Ectodermal cell (in vitro differentiated cells): Measurements from ENCODE around the gene JAKMIP2.

Source experiments
- H3K27ac ChIP-seq: 2 replicates; pipeline ENCODE4 v1.7.0; 2013; ENCODE audit warnings: mild to moderate bottlenecking, low read depth, low read length; ENCODE audit not compliant: insufficient read depth, poor library complexity, severe bottlenecking
- H3K27me3 ChIP-seq: 2 replicates; pipeline ENCODE4 v1.7.0; 2013; ENCODE audit warnings: mild to moderate bottlenecking, low read length; ENCODE audit not compliant: insufficient read depth, control insufficient read depth, poor library complexity, severe bottlenecking
- H3K36me3 ChIP-seq: one replicate; pipeline ENCODE4 v1.7.0; 2013; ENCODE audit warnings: low read length; ENCODE audit not compliant: control insufficient read depth, insufficient read depth
- H3K4me1 ChIP-seq: one replicate; pipeline ENCODE4 v1.7.0; 2013; ENCODE audit warnings: low read length; ENCODE audit not compliant: control insufficient read depth, insufficient read depth
- H3K4me3 ChIP-seq: 2 replicates; pipeline ENCODE4 v1.7.0; 2013; ENCODE audit warnings: low read depth, low read length, control low read depth; ENCODE audit not compliant: insufficient read depth
- H3K9me3 ChIP-seq: 2 replicates; pipeline ENCODE4 v1.7.0; 2013; ENCODE audit warnings: mild to moderate bottlenecking, low read length, moderate library complexity; ENCODE audit not compliant: control insufficient read depth
- WGBS, 2 experiments: methylation state at CpG; one replicate each; pipeline ENCODE4 v1.1.7; 2013; ENCODE audit warnings: missing lambda C conversion rate in 2 of 2; 5-methylcytosine and 5-hydroxymethylcytosine counted together

JAKMIP2 gene

DNA sequence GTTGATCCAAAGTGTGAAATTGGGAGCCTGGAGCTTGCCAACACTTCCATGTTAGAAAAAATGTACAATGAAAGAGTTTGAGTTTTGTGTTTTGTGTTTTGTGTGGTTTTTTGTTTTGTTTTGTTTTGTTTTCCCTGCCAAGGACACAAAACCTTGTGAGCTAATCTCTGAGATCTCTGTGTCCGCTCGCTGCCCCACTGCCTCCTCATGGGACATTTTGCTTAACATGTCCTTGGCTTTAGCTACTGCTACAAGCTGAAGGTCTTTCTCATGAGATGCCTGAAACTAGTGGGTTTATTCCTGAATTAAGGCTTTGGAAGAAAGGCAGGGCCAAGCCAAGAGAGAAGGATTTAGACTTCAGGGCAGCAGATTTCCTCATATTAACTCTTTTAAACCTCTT, 7.3 kb upstream of the JAKMIP2 start:
- Histone ChIP-seq H3K27me3 (no peaks in the 10 kb centered on the region), H3K36me3 (no peaks in the 10 kb centered on the region), H3K27ac (no peak overlapping the region), H3K4me3 (no peak overlapping the region), H3K4me1 (no peaks in the 10 kb centered on the region), H3K9me3 (no peaks in the 10 kb centered on the region)
- 91 to 94% methylated on average over 2 of the region's 2 CpGs for WGBS, 2 experiments

DNA sequence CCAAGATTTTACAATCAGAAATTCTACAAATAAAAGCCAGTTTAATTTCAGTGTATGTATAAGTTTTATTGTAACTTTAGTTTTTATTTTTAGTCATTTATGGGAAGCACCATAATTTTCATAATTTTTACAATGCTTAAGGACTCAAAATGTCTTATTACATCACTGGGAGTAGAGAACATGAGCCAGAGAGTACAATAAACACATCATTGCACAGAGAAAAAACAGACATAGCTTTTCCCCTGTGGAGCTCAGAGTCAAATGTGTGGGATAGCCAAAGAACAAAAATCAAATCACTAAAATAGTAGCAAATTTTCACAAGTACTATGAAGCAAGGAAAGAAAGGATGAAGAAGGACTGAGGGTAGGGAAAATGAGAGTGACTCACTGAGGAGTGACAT, 5.5 kb upstream of the JAKMIP2 start:
- Histone ChIP-seq H3K9me3 (no peaks in the 10 kb centered on the region), H3K4me3 (no peak overlapping the region), H3K27ac (no peak overlapping the region), H3K4me1 (no peaks in the 10 kb centered on the region), H3K36me3 (no peaks in the 10 kb centered on the region), H3K27me3 (no peaks in the 10 kb centered on the region)

DNA sequence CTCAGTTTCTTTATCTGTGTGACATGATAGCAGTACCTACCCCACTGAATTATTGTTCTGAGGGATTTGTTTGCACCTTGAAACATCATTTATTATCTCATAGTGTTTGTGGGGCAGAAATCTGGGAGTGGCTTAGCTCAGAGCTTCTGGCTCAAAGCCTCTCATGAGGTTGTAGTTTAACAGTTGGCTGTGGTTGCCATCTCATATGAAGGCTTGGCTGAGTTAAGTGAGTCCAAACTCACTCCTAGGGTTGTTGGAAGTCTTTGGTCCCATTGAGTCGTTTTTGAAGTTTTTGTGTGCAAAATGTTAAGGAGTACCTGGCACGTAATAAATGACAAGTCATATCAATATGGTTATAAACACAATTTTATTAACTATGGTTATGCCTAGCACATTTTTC, 3.6 kb upstream of the JAKMIP2 start:
- no peak overlapping the region for H3K4me3 ChIP-seq
- H3K9me3 ChIP-seq: no peaks in the 10 kb centered on the region
- H3K27me3 ChIP-seq: no peaks in the 10 kb centered on the region
- no peak overlapping the region for H3K27ac ChIP-seq
- 86 to 100% methylated on average over 1 to 2 of the region's 2 CpGs for WGBS, 2 experiments
- H3K36me3 ChIP-seq: no peaks in the 10 kb centered on the region
- H3K4me1 ChIP-seq: no peaks in the 10 kb centered on the region

GRCh38 chr5:147784146-147784987, 1.8 kb upstream of the JAKMIP2 start:
- Histone ChIP-seq H3K27me3 (no peaks in the 10 kb centered on the region), H3K27ac (no peak overlapping the region), H3K4me1 (peaks cover 10% of the 10 kb centered on the region), H3K36me3 (no peaks in the 10 kb centered on the region), H3K4me3 (no peak overlapping the region), H3K9me3 (no peaks in the 10 kb centered on the region)
- 94 to 97% methylated on average over 3 to 6 of the region's 8 CpGs for WGBS, 2 experiments

DNA sequence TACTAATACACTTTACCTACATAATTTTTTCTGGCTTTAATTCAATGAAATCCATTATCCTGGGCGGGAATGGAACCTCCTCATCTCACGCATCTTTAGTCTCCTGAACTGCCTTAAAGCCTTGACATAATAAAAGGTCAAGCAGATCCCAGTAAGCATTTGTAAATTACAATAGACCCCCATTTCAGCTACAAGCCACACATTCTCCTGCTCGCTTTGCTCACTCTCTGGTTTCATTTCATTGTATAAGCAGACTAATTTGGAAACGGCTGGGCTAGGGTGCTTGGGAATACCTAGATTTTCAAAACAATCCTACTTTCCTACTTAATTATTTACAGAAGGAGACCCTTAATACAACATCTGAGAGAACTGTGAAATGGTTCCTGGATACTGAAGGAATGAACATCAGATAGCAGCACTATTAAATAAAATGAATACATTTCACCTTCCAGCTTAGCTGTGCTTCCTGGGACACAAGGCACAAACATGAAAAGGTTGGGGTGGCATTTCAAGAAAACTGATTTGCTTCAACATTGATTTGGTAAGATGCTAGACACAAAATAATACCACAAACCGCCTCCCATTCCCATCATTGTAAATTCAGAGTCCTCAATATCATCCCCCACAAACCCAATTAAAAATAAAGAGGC, 1.5 kb downstream of the JAKMIP2 start:
- H3K9me3 ChIP-seq: no peaks in the 10 kb centered on the region
- peak overlapping the region; percentile 63 for H3K4me3 ChIP-seq
- WGBS, 2 experiments: 28 to 29% methylated on average over 5 of the region's 5 CpGs
- H3K27ac ChIP-seq: no peak overlapping the region
- no peaks in the 10 kb centered on the region for H3K36me3 ChIP-seq
- H3K27me3 ChIP-seq: no peaks in the 10 kb centered on the region
- peaks cover 14% of the 10 kb centered on the region for H3K4me1 ChIP-seq

DNA sequence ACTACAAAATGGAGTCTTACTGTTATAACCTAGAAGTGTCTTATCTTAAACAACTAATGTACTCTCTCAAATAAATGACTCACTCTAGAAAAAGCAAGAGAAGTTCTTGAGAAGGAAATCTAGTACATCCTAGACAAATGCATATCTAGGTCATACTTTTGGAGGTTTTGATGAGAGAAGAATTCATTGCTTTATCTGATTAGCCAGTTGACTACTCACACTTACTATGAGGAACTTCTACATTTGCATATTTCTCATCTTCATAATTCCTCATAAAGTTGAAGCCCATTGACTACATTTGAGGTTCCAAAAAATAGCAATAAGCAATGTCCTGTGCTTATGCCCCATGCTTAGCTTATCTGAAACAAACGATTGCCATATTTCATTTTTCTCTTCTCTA, 2.8 kb downstream of the JAKMIP2 start:
- Histone ChIP-seq H3K9me3 (no peaks in the 10 kb centered on the region), H3K27me3 (no peaks in the 10 kb centered on the region), H3K4me1 (peaks cover 14% of the 10 kb centered on the region), H3K36me3 (no peaks in the 10 kb centered on the region), H3K27ac (no peak overlapping the region), H3K4me3 (no peak overlapping the region)
- WGBS, 2 experiments: 89 to 93% methylated on average over 1 of the region's 1 CpG

- Histone ChIP-seq H3K27ac (no peak overlapping the region), H3K4me1 (peaks cover 14% of the 10 kb centered on the region), H3K9me3 (no peaks in the 10 kb centered on the region), H3K4me3 (no peak overlapping the region), H3K27me3 (no peaks in the 10 kb centered on the region), H3K36me3 (no peaks in the 10 kb centered on the region)
- 96 to 98% methylated on average over 4 of the region's 4 CpGs for WGBS, 2 experiments
Observed at GRCh38 chr5:147776989-147777388, 5.5 kb downstream of the JAKMIP2 start.

DNA sequence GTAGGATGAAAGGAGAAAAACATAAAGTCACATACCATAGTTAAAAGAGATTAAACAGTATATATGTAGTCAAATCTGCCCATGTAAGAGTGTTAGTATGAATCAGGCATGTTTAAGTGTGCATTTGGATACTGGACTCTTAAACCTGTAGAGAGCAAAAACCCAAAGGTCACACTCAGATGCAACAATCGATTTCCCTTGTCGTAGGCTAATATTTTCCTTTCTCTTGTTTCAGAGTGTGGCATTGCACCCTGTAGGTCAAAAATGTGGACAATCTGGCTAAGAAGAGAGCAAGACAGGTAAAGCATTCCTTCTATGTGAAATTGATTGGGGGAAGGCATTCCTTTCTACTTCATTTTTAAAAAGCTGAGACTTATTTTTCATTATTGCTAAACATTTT, 8.9 kb downstream of the JAKMIP2 start:
- Histone ChIP-seq H3K4me1 (no peaks in the 10 kb centered on the region), H3K27ac (no peak overlapping the region)
- WGBS, 2 experiments: 96% methylated on average over 2 of the region's 2 CpGs

DNA sequence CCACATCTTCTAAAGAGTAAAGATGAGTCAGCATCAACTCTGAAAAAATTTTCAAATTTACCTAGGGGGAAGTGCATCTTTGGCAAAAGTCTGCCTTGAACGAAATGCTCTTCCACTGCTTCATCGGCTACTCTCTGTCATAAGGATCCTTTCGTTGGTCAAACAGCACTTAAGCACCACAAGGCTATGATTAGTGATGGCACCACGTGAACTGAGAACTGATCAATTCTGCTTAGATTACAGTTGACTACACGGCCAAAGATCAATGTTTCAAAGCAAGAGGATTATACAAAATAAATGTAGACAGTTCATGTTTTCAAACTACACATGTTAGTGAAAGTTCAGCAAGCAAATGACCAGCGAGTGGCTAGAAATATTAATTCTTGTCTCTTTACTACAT, 9.4 kb downstream of the JAKMIP2 start:
- Histone ChIP-seq H3K27ac (no peak overlapping the region), H3K9me3 (no peaks in the 10 kb centered on the region), H3K36me3 (no peaks in the 10 kb centered on the region), H3K4me1 (peaks cover 4% of the 10 kb centered on the region), H3K4me3 (no peak overlapping the region), H3K27me3 (no peaks in the 10 kb centered on the region)
- WGBS, 2 experiments: 93 to 99% methylated on average over 6 of the region's 6 CpGs

More for the DNA sequence above, 8.9 kb downstream of the JAKMIP2 start:
- Histone ChIP-seq H3K4me3 (no peak overlapping the region), H3K9me3 (no peaks in the 10 kb centered on the region), H3K36me3 (no peaks in the 10 kb centered on the region), H3K27me3 (no peaks in the 10 kb centered on the region)

DNA sequence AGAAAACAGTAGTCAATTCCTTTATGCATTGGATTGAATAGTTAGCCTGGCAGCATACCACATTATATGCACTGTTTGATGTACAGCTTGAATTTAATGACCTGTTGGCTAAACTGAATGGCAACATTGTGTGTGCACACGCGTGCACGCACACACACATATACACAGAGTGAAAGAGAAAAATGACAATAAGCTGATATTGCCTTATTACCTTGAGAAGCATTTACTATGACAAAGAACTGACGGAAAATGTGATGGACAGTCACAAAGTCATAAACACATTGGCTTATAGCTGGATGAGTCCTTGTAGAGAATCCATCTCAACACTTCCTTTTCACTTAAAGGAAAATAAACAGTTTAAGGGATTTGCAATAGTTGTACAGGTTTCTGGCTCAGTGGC, 15.5 kb downstream of the JAKMIP2 start:
- no peak overlapping the region for H3K27ac ChIP-seq
- peaks cover 11% of the 10 kb centered on the region for H3K4me1 ChIP-seq
- H3K27me3 ChIP-seq: no peaks in the 10 kb centered on the region
- no peaks in the 10 kb centered on the region for H3K9me3 ChIP-seq
- H3K36me3 ChIP-seq: no peaks in the 10 kb centered on the region
- no peak overlapping the region for H3K4me3 ChIP-seq
- WGBS, 2 experiments: 95 to 97% methylated on average over 4 of the region's 4 CpGs
